Keratinocyte (primary cell): ENCODE data around the gene ACOXL. TPM values are rescaled to one million over a fixed set of nuclear protein-coding genes. Genes with fewer than 3 reads are reported as not detected.

Experiments
- DNase-seq: peaks from one replicate; pipeline ENCODE4 v3.0.0-alpha.2; 2011; ENCODE audit warnings: low read depth, missing footprints, low spot score
- FAIRE-seq: peaks from 2 replicates; lab custom pipeline; 2011; peaks lifted over from hg19 to GRCh38; lab: Jason Lieb, UNC
- H2AFZ ChIP-seq: 2 replicates; pipeline ENCODE4 v1.6.0; 2012; ENCODE audit warnings: low read length, control low read depth, inconsistent platforms; ENCODE audit not compliant: control insufficient read depth
- H3K27ac ChIP-seq: 2 replicates; pipeline ENCODE4 v1.5.1; 2011; ENCODE audit warnings: low read length; ENCODE audit not compliant: control insufficient read depth, insufficient read depth
- H3K27me3 ChIP-seq: 3 replicates; pipeline ENCODE4 v1.6.0; 2011; ENCODE audit warnings: low read length; ENCODE audit not compliant: control insufficient read depth, insufficient read depth; ENCODE audit errors: extremely low read depth
- H3K36me3 ChIP-seq, 2 experiments: 2 replicates in 1 of 2; 3 replicates in 1 of 2; pipeline ENCODE4 v1.5.1; 2011; ENCODE audit warnings: low read length in 2 of 2, mild to moderate bottlenecking in 1 of 2; ENCODE audit not compliant: control insufficient read depth in 2 of 2, insufficient read depth in 2 of 2; ENCODE audit errors: extremely low read depth in 1 of 2
- H3K4me1 ChIP-seq: 3 replicates; pipeline ENCODE4 v1.5.1; 2011; ENCODE audit warnings: low read length; ENCODE audit not compliant: control insufficient read depth, insufficient read depth; ENCODE audit errors: extremely low read depth
- H3K4me2 ChIP-seq: 3 replicates; pipeline ENCODE4 v1.6.0; 2011; ENCODE audit warnings: low read depth, low read length; ENCODE audit not compliant: control insufficient read depth, insufficient read depth; ENCODE audit errors: extremely low read depth
- H3K4me3 ChIP-seq, 3 experiments: fragments of 200-600 bp in 1 of 3; sonication (generic) in 1 of 3; 2 replicates in 2 of 3; 3 replicates in 1 of 3; pipeline ENCODE4 v1.5.1; 2011 to 2016; ENCODE audit warnings: low read length in 3 of 3, mild to moderate bottlenecking in 3 of 3, control low read depth in 2 of 3, inconsistent platforms in 1 of 3, low read depth in 1 of 3, mixed read lengths in 1 of 3, mixed run types in 1 of 3, moderate library complexity in 1 of 3; ENCODE audit not compliant: control insufficient read depth in 2 of 3, insufficient read depth in 2 of 3; ENCODE audit errors: extremely low read depth in 1 of 3
- H3K79me2 ChIP-seq: 2 replicates; pipeline ENCODE4 v1.6.0; 2012; ENCODE audit warnings: low read length; ENCODE audit not compliant: control insufficient read depth, insufficient read depth
- H3K9ac ChIP-seq: 3 replicates; pipeline ENCODE4 v1.6.0; 2011; ENCODE audit warnings: low read length; ENCODE audit not compliant: control insufficient read depth, insufficient read depth; ENCODE audit errors: extremely low read depth
- H3K9me1 ChIP-seq: 3 replicates; pipeline ENCODE4 v1.6.0; 2011; ENCODE audit warnings: low read length; ENCODE audit not compliant: control insufficient read depth, insufficient read depth; ENCODE audit errors: extremely low read depth
- H3K9me3 ChIP-seq: 2 replicates; pipeline ENCODE4 v1.5.1; 2012; ENCODE audit warnings: low read depth, low read length; ENCODE audit not compliant: control insufficient read depth
- H4K20me1 ChIP-seq: 3 replicates; pipeline ENCODE4 v1.6.0; 2011; ENCODE audit warnings: low read length; ENCODE audit not compliant: control insufficient read depth, insufficient read depth; ENCODE audit errors: extremely low read depth
- CTCF ChIP-seq, 3 experiments: IDR thresholded peaks in 1 of 3; conservative IDR thresholded peaks in 1 of 3; optimal IDR thresholded peaks in 1 of 3; 2 replicates in 2 of 3; 3 replicates in 1 of 3; pipeline versions ENCODE3 to v1.5.1; 2011; ENCODE audit warnings: low read length in 3 of 3, mild to moderate bottlenecking in 3 of 3, moderate library complexity in 2 of 3, control low read depth in 1 of 3, inconsistent platforms in 1 of 3; ENCODE audit not compliant: insufficient read depth in 2 of 3; ENCODE audit errors: extremely low read depth in 1 of 3
- EZH2 ChIP-seq: IDR thresholded peaks from one replicate; pipeline ENCODE4 v1.6.1; 2012; ENCODE audit warnings: inconsistent platforms, mild to moderate bottlenecking, low read length, moderate library complexity
- dilution Hi-C: fragments of 300-500 bp; cut with MboI; formaldehyde crosslinking; loops from one replicate; pipeline ENCODE4 v1.7.0; 2020; ENCODE audit warnings: low sequenced_read_pairs; ENCODE audit not compliant: extremely low pct_ligation_motif_present
- polyA plus RNA-seq, 5 experiments: library from polyadenylated mRNA; depleted of rRNA in 3 of 5; stranded (reverse) in 3 of 5; stranded (forward) in 1 of 5; unstranded in 1 of 5; fragments of >200 nt; gene quantifications; 1 replicate in 1 of 5; 2 replicates in 3 of 5; 3 replicates in 1 of 5; pipeline versions ENCODE4 v1.2.1 to v1.2.3, GENCODE V29; 2011 to 2012; ENCODE audit warnings: missing spikeins in 2 of 5, low read depth in 1 of 5, low replicate concordance in 1 of 5

The ACOXL gene
- polyA plus RNA-seq, 1 donor (not counting 4 experiments of a cell fraction or from before 2014, with no cell fraction given), result 0.04 TPM

- Histone ChIP-seq H3K79me2 (no peaks in the 10 kb centered on the region), H3K9ac (no peak overlapping the region), H2AFZ (no peak overlapping the region), H3K27me3 (no peaks in the 10 kb centered on the region), H3K27ac (no peak overlapping the region), H3K4me2 (no peak overlapping the region), H4K20me1 (no peaks in the 10 kb centered on the region), H3K9me3 (no peaks in the 10 kb centered on the region), H3K9me1 (no peaks in the 10 kb centered on the region), H3K36me3 (no peaks in the 10 kb centered on the region), H3K4me1 (no peaks in the 10 kb centered on the region), H3K4me3 (no peak overlapping the region)
- FAIRE-seq, result no peak
- DNase-seq, result no peak
- dilution Hi-C loops, result no loop called here
- no peak for TF ChIP-seq EZH2
- no peak for TF ChIP-seq CTCF (optimal IDR thresholded peaks at IDR 0.05 in 1 of 3, IDR thresholded peaks at IDR 0.05 in 1 of 3, conservative IDR thresholded peaks at IDR 0.05 in 1 of 3; ENCODE audit: extremely low read depth in 1 of 3, insufficient read depth in 2 of 3, low read length in 3 of 3)
Observed at GRCh38 chr2:110885256-110885655, 152.9 kb downstream of the ACOXL start.

GRCh38 chr2:110886826-110887573 is 154.6 kb downstream of the ACOXL start:
- no peaks in the 10 kb centered on the region for H4K20me1 ChIP-seq
- no peak for FAIRE-seq
- no peaks in the 10 kb centered on the region for H3K9me1 ChIP-seq

More at GRCh38 chr2:110886826-110887573, 154.6 kb downstream of the ACOXL start:
- no peaks in the 10 kb centered on the region for H3K79me2 ChIP-seq
- H3K36me3 ChIP-seq, result no peaks in the 10 kb centered on the region
- no peak overlapping the region for H3K27ac ChIP-seq
- H3K4me3 ChIP-seq, result no peak overlapping the region
- no peak overlapping the region for H2AFZ ChIP-seq
- H3K4me2 ChIP-seq, result no peak overlapping the region
- peaks cover 6% of the 10 kb centered on the region for H3K27me3 ChIP-seq
- DNase-seq, result no peak
- dilution Hi-C loops, result no loop called here
- no peaks in the 10 kb centered on the region for H3K9me3 ChIP-seq
- TF ChIP-seq CTCF (optimal IDR thresholded peaks at IDR 0.05 in 1 of 3, IDR thresholded peaks at IDR 0.05 in 1 of 3, conservative IDR thresholded peaks at IDR 0.05 in 1 of 3; ENCODE audit: extremely low read depth in 1 of 3, insufficient read depth in 2 of 3, low read length in 3 of 3) (no peak), EZH2 (no peak)
- H3K9ac ChIP-seq, result no peak overlapping the region
- H3K4me1 ChIP-seq, result no peaks in the 10 kb centered on the region
